Chondrocyte (in vitro differentiated cells): ENCODE data around the gene SIRT6. TPM values are rescaled to one million over a fixed set of nuclear protein-coding genes. Genes with fewer than 3 reads are reported as not detected.

Experiments
- DNase-seq: peaks from one replicate; pipeline ENCODE4 v3.0.0; 2021; ENCODE audit warnings: mixed read lengths, low spot score
- H3K27ac Mint-ChIP-seq: one replicate; pipeline ENCODE4 v1.8.0; 2021; ENCODE audit warnings: mild to moderate bottlenecking, moderate library complexity, mixed read lengths; ENCODE audit not compliant: unreplicated experiment
- H3K27me3 Mint-ChIP-seq: 2 replicates; pipeline ENCODE4 v1.8.0; 2021; ENCODE audit warnings: low read depth, mixed read lengths
- H3K36me3 Mint-ChIP-seq: 2 replicates; pipeline ENCODE4 v1.8.0; 2021; ENCODE audit warnings: low read depth, mixed read lengths
- H3K4me1 Mint-ChIP-seq: 2 replicates; pipeline ENCODE4 v1.8.0; 2021; ENCODE audit warnings: low read depth, mild to moderate bottlenecking, mixed read lengths
- H3K4me3 Mint-ChIP-seq: one replicate; pipeline ENCODE4 v1.8.0; 2021; ENCODE audit warnings: mild to moderate bottlenecking, moderate library complexity, mixed read lengths; ENCODE audit not compliant: unreplicated experiment
- H3K9me3 Mint-ChIP-seq: 2 replicates; pipeline ENCODE4 v1.8.0; 2021; ENCODE audit warnings: low read depth, mixed read lengths
- CTCF ChIP-seq: fragments of 200-600 bp; sonication (generic); IDR thresholded peaks from 2 replicates; pipeline ENCODE4 v1.5.0; 2021; ENCODE audit warnings: antibody characterized with exemption, mild to moderate bottlenecking, moderate library complexity
- total RNA-seq: library from RNA; stranded (reverse); gene quantifications from 3 replicates; pipeline ENCODE4 v1.2.1, GENCODE V29; 2021

The SIRT6 gene
- total RNA-seq, 1 donor from 2014 or later = 21.9 TPM

GRCh38 chr19:4216846-4217245 is 34.5 kb upstream of the SIRT6 start:
- H3K27ac Mint-ChIP-seq = no peak overlapping the region
- H3K36me3 Mint-ChIP-seq = no peaks in the 10 kb centered on the region
- no peaks in the 10 kb centered on the region for H3K9me3 Mint-ChIP-seq
- no peak for DNase-seq
- no peak for TF ChIP-seq CTCF
- H3K4me1 Mint-ChIP-seq = no peaks in the 10 kb centered on the region
- H3K4me3 Mint-ChIP-seq = no peak overlapping the region
- peaks cover 16% of the 10 kb centered on the region for H3K27me3 Mint-ChIP-seq

GRCh38 chr19:4215807-4216206 is 33.4 kb upstream of the SIRT6 start:
- no peak overlapping the region for H3K27ac Mint-ChIP-seq
- H3K4me1 Mint-ChIP-seq = no peaks in the 10 kb centered on the region
- TF ChIP-seq CTCF = no peak
- no peak overlapping the region for H3K4me3 Mint-ChIP-seq
- H3K36me3 Mint-ChIP-seq = no peaks in the 10 kb centered on the region
- H3K9me3 Mint-ChIP-seq = no peaks in the 10 kb centered on the region
- peaks cover 18% of the 10 kb centered on the region for H3K27me3 Mint-ChIP-seq
- no peak for DNase-seq

GRCh38 chr19:4213116-4213515 is 30.8 kb upstream of the SIRT6 start:
- TF ChIP-seq CTCF = no peak
- no peaks in the 10 kb centered on the region for H3K4me1 Mint-ChIP-seq
- H3K36me3 Mint-ChIP-seq = no peaks in the 10 kb centered on the region
- no peaks in the 10 kb centered on the region for H3K9me3 Mint-ChIP-seq
- no peak overlapping the region for H3K27ac Mint-ChIP-seq
- H3K4me3 Mint-ChIP-seq = no peak overlapping the region
- DNase-seq = no peak
- H3K27me3 Mint-ChIP-seq = peaks cover 18% of the 10 kb centered on the region

GRCh38 chr19:4210166-4210731 is 27.9 kb upstream of the SIRT6 start:
- no peak overlapping the region for H3K27ac Mint-ChIP-seq
- no peak overlapping the region for H3K4me3 Mint-ChIP-seq
- no peak for TF ChIP-seq CTCF
- no peaks in the 10 kb centered on the region for H3K36me3 Mint-ChIP-seq
- peaks cover 23% of the 10 kb centered on the region for H3K27me3 Mint-ChIP-seq
- H3K4me1 Mint-ChIP-seq = no peaks in the 10 kb centered on the region
- DNase-seq = no peak
- no peaks in the 10 kb centered on the region for H3K9me3 Mint-ChIP-seq

- Mint-ChIP-seq H3K9me3 (no peaks in the 10 kb centered on the region), H3K4me1 (peaks cover 5% of the 10 kb centered on the region), H3K36me3 (no peaks in the 10 kb centered on the region), H3K27ac (no peak overlapping the region), H3K4me3 (no peak overlapping the region), H3K27me3 (peaks cover 17% of the 10 kb centered on the region)
- peak; percentile 54 for TF ChIP-seq CTCF
- no peak for DNase-seq
Observed at GRCh38 chr19:4208385-4209094, 26.2 kb upstream of the SIRT6 start.
